ENCODE data around the gene TUSC1.
"Not testable (repeated sequence)": the region's sequence is repeated elsewhere in the genome, so short reads cannot be mapped to it uniquely, and the experiment has no call there.

TUSC1 gene

GRCh38 chr9:25678147-25678666, at the start of gene TUSC1:
Gene TUSC1, minus strand, starts transcription at chr9:25678444. Its CDS starts 132 bp downstream, at chr9:25678312.
- no peak for DNase-seq

DNA sequence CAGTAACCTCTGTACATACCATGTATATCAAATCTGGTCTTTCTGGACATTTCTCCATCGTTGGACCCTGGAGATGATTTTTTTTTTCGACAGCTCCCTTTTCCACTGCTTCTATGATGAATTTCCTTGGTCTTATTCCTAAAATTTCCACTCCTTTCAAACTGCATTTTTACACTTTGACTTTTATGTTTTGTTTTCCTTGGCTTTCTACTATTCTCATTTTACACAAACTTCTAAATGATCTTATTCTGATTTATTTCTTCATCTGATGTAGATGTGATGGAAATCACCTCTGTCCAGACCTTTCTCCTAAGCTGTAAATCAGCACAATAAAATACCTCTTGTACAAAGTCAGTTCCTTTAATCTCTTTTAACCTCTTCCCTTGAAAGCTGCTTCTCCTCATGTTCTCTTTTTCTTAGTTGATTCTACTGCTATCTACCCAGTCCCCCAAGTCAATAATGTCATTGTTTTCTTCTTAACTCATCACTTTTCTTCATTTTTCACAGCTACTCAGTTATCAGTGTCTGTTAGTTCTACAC, 48.7 kb upstream of the TUSC1 start:
- no peak for DNase-seq

DNA sequence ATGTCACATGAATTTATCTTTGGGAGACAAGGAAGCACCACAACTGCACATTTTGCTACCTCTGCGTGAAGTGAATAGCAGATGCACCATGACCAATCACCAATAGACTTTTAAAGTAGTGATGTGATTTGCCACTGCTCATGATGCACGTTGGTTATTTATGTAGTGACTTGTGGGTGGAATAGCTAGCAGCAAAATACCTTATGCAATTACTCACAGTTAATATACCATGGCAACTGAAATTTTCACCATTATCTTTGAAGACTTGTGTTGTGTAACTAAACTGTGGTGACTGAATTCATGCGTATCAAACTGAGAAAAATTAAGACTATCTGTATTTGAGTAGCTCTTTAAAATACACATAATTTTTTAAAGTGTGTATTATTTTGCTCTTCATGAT, 46.2 kb upstream of the TUSC1 start:
- DNase-seq: no peak

DNA sequence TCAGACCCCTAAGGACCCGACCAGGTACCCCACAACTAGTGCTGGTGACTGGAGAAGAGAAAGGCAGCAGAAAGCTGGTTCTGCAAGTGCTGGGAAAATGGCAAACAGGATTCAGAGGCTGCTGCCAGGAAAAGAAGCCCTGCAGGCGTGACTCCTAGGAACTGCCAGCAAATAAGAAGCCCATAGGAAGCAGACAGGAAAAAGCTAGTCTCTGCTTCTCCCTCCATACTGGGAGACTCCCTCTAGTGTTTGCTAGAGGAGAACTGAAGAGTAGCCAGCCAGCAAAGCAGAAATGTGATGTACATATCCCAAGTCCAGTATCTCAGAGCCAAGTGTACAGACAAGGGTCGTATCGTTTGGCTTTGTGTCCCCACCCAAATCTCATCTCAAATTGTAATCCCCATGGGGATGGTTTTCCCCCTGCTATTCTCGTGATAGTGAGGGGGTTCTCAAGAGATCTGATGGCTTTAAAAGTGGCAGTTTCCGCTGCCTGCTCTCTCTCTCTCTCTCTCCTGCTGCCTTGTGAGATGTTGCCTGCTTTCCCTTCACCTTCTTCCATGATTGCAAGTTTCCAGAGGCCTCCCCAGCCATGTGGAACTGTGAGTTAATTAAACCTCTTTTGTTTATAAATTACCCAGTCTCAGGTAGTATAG, 38.1 kb upstream of the TUSC1 start:
- no peak for DNase-seq

DNA sequence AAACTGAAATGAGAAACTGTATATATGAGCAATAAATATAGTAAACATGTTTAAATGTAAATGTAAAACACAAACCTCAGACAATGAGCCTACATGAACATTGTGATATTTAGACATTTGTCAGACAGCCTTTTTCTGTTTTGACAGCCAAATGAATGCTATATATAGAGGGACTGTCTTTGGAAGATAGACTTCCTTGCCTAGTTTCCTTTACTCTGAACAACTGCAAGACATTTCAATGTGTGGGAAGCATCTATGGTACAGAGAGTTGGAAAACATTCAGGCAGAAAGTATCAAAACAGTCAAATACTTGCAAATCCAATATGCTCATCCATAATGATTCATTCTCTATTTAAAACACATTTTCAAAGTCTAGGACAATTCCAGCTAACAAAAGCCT, 31.7 kb upstream of the TUSC1 start:
- no peak for DNase-seq

DNA sequence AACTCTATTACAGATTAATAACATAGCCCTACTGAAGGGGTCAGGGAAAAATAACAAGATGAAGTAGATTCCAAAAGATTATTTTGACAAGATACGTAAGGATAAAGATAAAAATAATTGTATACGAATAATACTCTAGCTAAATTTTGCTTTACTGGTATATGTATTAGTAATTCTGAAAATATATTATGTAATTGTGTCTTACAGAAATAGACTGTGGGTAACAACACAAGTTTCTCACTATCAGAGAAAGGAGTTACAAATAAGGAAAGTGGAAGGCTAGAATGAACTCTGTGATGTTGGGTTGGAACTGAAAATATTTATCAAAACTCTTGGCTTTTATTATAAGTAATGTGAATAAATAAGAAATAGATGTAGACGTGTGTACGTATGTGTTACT, 26.6 kb upstream of the TUSC1 start:
- no peak for DNase-seq

DNA sequence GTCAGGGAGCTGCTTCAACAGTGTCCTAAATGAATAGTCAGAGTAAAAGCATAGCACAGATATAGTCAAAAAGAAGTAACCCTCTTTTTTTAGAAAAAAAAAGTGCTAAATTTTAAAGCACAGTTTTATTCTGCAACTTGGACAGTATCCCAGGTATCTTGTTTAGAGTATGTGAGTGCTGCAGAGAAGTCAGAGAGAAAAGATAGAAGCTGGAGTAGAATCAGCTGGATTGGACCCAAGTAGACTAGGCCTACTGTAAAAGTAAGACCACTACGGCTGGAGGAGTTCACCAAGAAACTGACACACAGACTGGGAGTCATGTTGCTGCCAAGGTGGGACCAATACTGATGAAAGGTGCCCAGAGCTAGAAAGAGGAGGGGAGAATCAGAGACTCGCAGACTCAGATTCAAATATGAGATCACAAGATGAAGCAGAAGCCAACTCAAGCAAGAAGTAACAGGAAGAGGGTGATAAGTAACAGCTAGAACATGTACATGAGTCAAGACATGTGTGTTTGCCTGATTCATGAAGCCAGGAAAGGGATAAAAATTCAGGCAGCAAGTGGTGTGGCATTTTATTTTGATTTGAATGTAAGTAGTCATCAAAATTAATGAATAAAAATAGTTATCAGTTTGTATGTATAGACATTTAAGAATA, 25.6 kb upstream of the TUSC1 start:
- no peak for DNase-seq

- DNase-seq: no peak
These were observed 24.3 kb upstream of the TUSC1 start for GRCh38 chr9:25702536-25702935.

GRCh38 chr9:25700899-25701298, 22.7 kb upstream of the TUSC1 start:
- not testable (repeated sequence) for DNase-seq

DNA sequence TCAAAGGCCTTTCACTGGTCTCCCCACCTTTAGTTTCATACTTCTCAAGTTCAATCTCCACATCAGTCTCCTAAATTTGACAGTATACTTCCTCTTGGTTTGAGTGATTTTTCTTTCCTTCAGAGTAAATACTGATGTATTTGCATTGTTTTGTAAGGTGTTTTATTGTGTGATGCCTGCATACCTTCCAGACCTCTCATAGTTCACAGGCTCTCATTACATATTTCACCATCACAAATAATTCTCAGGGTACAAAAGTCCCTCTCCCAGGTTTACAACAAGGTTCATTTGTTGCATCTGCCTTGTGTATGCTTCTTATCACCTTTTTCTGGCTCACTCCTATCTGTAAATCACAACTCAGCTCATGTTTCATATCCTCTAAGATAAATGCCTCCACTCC, 22.2 kb upstream of the TUSC1 start:
- DNase-seq: no peak

DNA sequence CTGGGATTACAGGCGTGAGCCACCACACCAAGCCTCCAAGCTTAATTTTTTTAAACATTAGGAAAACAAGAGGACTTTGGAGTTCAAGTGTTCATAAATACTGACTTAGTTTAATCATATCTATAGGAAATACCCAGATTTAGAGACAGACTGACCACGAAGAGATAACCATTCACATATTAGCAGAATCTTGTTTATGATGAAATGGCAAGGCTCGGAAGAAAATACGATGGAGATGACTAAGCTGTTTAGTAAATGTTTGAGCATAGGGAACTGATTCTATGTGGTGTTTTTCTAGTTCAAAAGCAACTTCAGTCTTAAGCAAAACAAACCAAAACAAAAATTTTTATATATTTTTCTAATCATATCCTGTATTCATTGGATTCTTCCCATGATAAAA, 13.5 kb upstream of the TUSC1 start:
- DNase-seq: no peak

DNA sequence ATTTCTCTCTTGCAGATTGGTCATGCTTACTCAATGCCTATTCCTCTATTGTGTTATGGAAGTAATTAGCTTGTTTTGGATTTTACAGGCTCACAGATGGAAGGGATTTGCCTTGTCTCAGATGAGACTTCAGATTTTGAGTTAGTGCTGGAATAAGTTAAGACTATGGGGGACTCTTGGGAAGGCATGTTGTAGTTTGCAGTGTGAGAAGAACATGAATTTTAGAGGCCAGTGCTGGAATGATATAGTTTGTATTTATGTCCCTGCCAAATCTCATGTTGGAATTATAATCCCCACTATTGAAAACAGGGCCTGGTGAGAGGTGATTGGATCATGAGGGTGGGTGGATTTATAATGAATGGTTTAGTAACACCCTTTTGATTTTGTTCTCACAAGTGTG, 6.1 kb upstream of the TUSC1 start:
- no peak for DNase-seq

DNA sequence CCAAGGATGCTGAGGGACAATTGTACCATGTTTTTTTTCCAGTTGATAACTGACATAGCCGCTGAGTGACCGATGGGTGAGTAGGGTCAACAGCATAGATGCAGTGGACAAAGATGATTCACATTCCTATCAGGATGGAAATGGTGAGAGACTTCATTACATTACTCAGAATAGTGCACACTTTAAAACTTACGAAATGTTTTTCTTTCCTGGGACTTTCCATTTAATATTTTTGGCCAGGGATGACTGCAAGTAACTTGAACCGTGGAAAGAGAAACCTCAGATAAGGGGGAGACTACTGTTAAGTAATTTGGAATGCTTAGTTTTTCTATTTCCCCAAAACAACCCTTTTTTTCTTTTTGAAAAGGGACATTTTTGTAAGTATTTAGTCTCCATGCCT, 3.0 kb upstream of the TUSC1 start:
- DNase-seq: no peak

- DNase-seq: no peak
These were observed 659 bp upstream of the TUSC1 start for GRCh38 chr9:25678846-25679360.

GRCh38 chr9:25677301-25678146, 720 bp downstream of the TUSC1 start:
- no peak for DNase-seq

DNA sequence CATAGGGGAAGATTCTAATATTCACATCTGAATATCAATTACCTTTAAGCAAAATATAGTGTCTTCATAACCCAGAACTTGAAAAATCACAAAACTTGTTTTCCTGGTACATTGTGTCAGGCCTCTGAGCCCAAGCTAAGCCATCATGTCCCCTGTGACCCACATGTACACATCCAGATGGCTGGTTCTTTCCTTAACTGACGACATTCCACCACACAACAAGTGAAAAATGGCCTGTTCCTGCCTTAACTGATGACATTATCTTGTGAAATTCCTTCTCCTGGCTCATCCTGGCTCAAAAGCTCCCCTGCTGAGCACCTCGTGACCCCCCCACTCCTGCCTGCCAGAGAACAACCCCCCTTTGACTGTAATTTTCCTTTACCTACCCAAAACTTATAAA, 2.4 kb downstream of the TUSC1 start:
- not testable (repeated sequence) for DNase-seq

- DNase-seq: no peak
These were observed 19.7 kb downstream of the TUSC1 start for GRCh38 chr9:25658571-25658970.

GRCh38 chr9:25654417-25654816, 23.8 kb downstream of the TUSC1 start:
- no peak for DNase-seq

- DNase-seq: no peak
These were observed 30.1 kb downstream of the TUSC1 start for GRCh38 chr9:25648116-25648515.

- DNase-seq: no peak
These were observed 42.2 kb downstream of the TUSC1 start for GRCh38 chr9:25636026-25636425.

GRCh38 chr9:25629231-25629630, 49.0 kb downstream of the TUSC1 start:
- no peak for DNase-seq

Measured in CD4-positive, alpha-beta T cell treated with Interleukin-15 for 1 hour (primary cell).